ENCODE results near the gene PPP1R27.

The PPP1R27 gene

DNA sequence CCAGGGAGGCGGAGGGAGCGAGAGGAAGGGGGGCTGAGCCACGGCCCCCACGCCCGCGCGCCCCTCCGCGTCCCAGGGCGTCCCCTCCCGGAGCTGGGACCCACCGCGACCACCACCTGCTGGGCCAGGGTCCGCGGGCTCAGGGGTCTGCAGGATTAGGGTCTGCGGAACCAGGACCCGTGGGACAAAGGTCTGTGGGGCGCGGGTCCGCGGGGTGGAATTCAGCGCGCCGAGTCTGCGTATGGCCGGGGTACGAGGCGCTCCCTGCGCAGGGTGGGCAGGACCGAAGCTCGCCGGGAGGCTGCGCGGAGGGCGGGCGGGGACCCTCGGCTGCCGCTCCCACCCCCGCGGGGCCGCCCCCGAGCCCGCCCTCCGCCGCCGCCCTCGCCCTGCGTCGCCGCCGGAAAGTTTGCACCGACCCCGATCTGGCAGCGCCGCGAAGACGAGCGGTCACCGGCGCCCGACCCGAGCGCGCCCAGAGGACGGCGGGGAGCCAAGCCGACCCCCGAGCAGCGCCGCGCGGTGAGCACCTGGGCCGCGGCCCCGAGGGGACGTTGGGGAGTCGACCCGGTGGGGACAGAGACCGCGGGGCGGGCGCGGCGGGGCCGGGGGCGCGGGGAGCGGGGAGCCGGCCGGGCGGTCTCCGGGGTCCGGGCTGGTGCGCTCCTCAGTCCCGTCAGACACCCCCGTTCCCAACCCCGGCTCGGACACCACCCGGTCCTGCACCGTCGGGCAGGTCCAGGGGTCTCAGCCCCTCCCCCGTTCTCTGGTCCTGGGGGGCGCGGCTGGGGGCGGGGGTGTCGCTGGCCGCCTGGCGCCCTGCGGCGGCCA is 30.9 kb downstream of the PPP1R27 start, which contains the start of gene GCGR:
Gene GCGR (plus strand): TSS at position 423 of the 831 bp plus-strand sequence. CDS start 4,869 bp downstream, outside the sequence.
- no peak for DNase-seq

DNA sequence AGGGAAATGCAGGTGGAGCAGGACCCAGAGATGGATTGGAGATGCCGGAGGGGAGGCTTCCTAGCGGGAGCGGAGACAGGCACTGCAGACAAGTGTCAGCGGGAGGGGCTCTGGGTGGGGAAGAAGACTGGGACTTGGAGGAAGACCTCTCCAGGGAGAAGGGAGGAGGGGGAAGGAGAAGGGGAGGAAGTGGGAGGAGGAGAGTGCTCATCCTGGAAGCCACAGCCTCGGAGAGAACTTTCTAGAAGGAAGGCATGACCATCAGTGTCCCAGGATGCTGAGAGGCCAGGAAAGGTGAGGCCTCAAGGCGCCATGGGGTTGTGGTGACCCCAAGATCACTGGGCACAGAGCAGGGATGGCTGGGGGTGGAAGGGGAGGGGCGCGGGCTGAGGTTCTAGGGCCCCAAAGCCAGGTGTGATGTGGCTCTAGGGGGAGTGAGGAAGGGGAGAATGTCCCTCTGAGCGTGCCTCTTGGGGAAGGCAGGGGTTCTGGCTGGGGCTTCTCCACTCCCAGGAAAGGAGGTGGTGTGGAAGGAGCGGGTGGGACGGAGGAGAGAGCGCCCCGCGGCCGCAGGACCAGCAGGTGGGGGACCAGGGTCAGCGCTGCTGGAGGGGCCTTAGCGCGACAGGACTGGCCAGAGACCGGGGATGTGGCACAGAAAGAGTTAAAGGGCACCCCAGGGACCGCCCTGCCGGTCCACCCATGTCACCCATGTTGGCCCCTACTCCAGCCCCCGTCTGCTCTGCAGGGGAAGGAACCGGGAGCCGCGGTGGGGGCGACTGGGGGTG is 31.8 kb downstream of the PPP1R27 start:
- no peak for DNase-seq

DNA sequence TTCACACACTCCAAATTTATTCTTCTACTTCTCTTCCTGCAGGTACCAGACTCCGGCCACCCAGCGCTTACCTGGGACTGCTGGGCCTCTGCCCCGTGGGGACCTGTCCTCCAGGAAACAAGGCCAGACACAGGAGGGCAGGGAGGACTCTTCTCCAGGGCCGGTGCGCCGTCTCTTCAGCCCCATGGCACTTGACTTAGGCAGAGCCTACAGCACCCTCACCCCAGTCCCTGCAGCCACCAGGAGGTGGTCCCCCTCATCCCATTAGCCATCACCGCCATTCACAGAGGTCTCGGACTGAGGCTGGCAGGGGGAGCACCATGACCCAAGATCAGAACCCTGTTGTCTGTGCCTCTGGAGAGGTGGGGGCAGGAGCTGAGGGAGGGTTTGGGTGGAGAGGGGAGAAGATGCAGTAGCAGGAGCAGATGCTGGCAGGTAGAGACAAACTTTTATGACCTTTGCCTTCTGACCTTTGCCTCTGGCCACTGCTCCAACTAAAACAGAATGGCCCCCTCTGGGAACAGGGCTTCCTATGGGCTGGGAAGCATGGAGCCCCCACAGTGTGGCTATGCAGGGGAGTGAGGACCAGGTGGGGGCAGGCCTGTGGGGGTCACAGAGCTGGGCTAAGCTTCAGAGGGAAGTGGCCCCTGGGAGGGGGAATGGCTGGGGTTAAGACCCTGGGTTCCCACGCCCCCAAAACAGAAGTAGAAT is 32.6 kb downstream of the PPP1R27 start:
- no peak for DNase-seq

DNA sequence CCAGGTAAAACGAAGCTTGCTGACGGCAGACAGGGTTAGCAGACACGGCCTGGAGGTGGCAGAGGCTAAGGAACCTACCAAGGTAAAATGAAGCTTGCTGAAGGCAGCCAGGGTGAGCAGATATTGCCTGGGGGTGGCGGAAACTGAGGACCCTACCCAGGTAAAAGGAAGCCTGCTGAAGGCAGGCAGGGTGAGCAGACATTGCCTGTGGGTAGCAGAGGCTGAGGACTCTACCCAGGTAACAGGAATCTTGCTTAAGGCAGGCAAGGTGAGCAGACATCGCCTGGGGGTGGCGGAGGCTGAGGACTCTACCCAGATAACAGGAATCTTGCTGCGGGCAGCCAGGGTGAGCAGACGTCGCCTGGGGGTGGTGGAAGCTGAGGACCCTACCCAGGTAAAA is 33.5 kb downstream of the PPP1R27 start:
- DNase-seq: no peak

DNA sequence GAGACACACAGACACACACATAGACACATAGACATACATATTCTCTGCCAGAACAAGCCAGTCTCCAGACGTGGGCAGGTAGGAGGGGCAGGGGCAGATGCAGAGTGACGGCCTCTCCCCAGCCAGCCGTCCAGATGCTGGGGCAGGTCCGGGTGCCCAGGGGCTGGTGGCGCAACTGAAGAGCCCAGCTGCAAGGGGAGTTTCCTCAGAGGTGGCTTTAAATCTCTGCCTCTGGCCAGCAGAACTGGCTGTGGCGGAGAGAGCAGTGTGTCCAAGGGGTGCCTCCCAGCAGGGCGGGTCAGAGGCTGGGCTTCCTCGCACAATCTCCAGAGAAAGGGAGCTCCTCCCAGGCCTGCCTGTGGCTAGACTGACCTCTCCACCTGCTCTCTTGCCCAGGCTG is 40.3 kb downstream of the PPP1R27 start:
- DNase-seq: no peak

DNA sequence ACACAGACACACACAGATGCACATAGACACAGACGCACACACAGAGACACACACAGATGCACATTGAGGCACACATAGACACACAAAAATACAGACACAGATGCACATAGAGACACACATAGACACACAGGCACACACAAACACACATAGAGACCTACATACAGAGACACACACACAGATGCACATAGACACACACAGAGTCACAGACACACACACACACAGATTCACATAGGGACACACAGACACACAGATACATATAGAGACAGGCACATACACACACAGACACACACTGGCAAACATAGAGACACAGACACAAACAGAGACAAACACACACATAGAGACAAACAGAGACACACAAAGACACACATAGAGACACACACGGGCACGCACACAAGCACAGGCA is 40.8 kb downstream of the PPP1R27 start:
- no peak for DNase-seq

DNA sequence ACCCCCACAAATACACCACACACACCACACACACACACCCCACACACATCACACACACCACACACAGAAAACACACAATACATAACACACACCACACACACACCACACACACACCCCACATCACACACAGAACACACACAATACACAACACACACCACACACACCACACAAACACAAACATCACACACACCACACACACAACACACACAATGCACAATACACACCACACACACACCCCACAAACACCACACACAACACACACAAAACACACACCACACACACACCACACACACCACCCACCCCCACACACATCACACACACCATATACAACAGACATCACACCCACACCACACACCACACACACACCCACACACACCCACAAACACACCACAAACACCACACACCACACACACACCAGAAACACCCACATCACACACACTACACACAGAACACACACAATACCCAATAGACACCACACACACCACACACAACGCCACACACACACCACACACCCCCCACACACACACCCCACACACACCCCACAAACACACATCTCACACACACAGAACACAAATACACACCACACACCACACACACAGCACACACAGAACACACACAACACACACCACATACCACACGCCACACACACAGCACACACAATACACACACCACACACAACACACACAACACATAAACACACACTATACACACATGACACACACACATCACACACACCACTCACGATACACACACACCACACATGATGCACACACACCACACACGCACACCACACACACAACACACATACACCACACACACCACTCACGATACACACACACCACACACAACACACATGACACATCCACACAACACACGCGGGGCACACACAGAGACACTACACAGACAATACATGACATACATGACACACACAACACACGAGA is 41.9 kb downstream of the PPP1R27 start:
- DNase-seq: no peak

Measured in activated CD4-positive, alpha-beta T cell treated with anti-CD3 and anti-CD28 coated beads, Interleukin-2, amount 50 U/mL, for 48 hours (primary cell).